Right hindlimb (tissue), 1 donor: ENCODE measurements around the gene VASH2.
"Not testable (repeated sequence)": the region's sequence is repeated elsewhere in the genome, so short reads cannot be mapped to it uniquely, and the experiment has no call there.

Source experiments
- DNase-seq: peaks from one replicate; pipeline ENCODE4 v3.0.0-alpha.2; 2018

The VASH2 gene

GRCh38 chr1:212950243-212951125, at the start of gene VASH2:
TSS of gene VASH2 (plus strand) at chr1:212950541. CDS start at chr1:212951543, 1,002 bp downstream.
- peak; percentile 95 for DNase-seq

GRCh38 chr1:212901290-212901689, 49.1 kb upstream of the VASH2 start:
- DNase-seq = no peak

DNA sequence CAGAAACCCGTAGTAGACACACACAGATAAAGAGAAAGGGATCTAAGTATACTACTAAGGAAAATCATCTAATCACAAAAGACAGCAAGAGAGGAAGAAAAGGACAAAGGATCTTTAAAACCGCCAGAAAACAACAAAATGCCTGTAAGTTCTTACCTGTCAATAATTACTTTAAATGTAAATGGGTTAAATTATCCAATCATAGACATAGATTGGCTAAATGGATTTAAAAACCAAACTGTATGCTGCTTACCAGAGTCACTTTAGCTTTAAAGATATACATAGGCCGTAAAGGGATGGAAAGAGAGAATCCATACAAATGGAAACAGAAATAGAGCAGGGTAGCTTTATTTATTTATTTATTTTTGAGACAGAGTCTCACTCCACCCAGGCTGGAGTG, 48.3 kb upstream of the VASH2 start:
- DNase-seq = no peak

DNA sequence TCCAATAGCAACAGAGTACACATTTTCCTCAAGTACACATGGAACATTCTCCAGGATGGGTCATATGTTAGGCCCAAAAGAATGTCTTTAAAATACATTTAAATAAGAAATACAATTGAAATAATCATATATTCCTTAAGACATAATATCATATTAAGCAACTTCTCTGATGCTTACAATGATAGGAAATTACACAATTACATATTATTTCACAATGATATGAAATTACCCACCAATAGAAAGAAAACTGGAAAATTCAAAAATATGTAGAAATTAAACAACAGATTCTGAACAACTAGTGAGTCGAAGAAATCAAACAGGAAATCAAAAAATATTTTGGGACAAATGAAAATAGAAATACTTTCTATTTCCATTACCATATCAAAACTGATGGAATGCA, 46.7 kb upstream of the VASH2 start:
- no peak for DNase-seq

GRCh38 chr1:212908071-212908470, 42.3 kb upstream of the VASH2 start:
- not testable (repeated sequence) for DNase-seq

DNA sequence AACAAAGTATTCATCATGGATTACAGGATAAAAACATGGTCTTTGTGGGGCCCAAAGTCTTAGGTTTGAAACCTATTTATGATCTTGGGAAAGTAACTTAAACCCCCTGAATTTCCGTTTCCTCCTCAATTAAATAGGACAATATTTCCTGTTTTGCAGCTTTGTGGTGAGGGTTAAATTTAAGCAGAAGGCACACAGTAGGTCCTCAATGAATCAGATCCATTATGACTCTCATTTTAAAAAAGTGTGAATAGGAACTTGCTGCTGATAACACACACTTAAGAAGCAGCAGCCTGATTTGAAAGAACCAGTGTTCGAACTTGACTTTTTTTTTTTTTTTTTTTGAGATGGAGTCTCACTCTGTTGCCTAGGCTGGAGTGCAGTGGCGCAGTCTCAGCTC, 41.4 kb upstream of the VASH2 start:
- DNase-seq = no peak

DNA sequence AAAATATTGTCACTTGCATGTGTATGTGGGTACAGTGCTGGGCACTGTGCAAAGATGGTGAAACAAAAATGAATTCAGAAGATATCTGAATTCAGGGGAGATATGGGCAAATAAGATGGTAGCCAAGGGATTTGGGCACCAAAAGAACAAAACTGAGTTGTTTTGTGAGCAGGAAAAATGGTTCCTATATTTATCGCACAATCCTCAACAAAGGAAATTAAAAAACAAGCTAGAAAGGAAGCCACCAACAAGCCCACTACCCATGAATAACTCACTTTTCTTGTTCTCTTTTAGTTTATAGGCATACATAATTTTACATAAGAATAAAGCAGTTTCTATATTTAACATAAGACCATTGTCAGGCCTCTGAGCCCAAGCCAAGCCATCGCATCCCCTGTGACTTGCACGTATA, 40.7 kb upstream of the VASH2 start:
- DNase-seq = no peak

DNA sequence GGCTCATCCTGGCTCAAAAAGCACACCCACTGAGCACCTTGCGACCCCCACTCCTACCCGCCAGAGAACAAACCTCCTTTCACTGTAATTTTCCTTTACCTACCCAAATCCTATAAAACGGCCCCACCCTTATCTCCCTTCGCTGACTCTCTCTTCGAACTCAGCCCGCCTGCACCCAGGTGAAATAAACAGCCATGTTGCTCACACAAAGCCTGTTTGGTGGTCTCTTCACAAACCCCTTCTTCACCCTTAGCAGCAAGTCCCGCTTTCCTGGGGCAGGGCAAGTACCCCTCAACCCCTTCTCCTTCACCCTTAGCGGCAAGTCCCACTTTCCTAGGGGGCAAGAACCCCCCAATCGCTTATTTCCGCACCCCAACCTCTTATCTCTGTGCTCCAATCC, 40.1 kb upstream of the VASH2 start:
- DNase-seq = not testable (repeated sequence)

DNA sequence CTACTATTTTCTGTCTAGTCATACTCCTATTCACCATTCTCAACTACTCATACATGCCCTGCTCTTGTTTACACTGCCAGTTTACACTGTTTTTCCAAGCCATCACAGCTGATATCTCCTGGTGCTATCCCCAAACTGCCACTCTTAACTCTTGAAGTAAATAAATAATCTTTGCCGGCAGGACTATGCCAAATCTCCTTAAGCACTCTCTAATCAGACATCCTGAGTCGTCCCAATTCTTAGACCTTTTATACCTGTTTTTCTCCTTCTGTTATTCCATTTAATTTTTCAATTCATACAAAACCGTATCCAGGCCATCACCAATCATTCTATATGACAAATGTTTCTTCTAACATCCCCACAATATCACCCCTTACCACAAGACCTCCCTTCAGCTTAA, 36.7 kb upstream of the VASH2 start:
- not testable (repeated sequence) for DNase-seq

GRCh38 chr1:212914110-212914509, 36.2 kb upstream of the VASH2 start:
- not testable (repeated sequence) for DNase-seq

DNA sequence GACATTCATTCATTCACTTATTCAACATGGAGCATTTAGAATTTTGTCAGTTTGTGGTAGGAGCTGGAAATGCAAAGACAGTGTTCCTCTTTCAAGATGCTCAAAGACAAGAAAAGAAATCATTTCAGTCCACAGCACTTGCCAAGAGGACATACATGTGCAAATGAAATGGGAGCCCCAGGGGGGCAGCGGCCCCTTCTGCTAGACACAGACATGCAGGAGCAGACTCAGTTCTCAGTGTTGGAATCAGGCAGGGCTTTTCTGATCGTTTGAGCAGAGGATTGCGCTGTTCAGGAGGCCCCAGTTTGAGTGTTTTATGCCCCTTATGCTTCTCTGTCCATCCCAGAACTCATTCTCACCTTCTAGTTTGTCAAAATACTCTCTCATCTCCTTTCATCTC, 35.6 kb upstream of the VASH2 start:
- no peak for DNase-seq

DNA sequence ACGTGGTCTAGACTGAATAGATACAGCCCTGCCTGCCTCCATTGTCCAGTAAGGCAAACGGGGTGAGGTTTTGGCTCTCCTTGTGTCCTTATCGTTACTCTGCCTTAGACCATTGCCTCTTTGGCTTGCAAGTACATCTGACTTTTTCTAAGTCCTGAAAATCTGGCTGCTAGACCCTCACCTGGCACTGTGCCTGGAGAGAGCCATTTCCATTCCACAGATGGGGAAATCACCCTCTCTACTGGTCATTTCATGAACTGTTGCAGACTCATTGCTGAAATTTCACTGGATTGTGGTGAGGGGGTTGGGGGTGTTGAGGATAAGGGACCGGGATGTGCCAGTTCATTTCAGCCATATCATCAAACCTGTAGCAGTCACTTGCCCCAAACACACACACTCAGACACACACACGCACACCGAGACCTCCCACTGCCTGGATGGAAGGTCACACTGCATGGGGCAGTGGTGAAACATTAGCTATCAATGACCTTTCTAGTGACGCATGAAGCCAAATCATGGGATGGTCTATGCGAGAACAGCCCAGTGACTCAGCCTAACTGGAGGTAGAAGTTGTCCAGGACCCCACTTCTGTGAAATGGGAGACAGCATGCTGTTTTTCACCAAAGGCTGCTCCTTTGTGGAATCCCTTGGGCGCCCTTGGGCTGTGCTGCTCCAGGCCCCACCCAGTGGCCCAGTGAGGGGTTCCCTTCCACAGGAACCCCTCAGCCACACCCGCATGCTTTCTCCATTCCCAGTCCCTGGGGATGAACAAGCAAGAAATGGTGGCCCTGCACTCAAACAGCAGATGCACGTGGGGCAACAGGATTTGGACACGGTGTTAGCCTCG, 34.9 kb upstream of the VASH2 start:
- DNase-seq = peak; percentile 87

DNA sequence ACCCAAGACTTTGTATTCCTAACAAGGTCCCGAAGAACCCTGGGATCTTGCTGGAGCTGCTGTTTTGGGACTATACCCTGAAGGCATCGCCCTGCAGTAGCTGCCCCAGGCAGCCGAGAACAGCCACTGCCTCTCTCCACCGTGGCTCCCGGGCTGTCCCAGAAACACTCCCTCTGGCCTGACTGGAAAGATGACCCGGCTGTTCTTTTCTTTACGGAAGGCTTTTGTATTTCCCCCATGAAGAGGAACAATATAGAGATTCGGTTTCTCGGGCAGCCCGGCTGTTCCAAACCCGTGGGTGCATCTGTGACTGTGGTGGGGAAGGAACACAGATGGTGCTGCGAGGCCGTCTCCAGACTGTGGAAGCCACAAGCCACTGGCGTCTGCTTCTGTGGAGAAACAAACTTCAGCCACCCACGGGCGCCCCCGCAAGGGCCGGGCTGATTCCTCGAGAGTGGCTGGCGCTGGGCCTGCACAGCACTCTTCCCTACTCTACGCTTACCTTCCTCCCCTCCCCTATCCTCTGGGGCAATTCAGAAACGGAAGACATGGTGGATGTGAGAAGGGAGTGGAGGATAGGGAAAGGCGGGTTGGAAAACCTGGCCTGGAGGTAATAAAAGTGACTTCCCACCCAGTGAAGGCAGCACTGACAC, 33.7 kb upstream of the VASH2 start:
- peak; percentile 70 for DNase-seq

- no peak for DNase-seq
These were observed 33.2 kb upstream of the VASH2 start for GRCh38 chr1:212917134-212917485.

DNA sequence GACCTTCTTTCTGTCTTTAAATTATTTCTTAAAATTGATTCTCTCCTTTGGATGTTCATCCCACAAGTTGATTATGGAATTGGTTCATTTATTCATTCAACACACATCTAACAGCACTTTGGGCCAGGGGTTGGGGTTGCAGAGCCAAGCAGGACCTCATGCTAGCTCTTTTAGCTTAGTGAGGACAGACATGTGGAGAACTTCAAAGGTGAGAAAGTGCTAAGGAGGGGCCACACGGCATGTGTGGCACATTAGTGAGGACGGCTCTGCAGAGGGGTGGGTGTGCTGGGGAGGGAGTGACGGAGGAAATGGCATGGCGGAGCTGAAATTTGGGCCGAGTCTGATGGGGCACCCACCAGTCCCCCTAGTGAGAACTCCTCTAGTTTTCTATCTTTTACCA, 32.5 kb upstream of the VASH2 start:
- DNase-seq = no peak

DNA sequence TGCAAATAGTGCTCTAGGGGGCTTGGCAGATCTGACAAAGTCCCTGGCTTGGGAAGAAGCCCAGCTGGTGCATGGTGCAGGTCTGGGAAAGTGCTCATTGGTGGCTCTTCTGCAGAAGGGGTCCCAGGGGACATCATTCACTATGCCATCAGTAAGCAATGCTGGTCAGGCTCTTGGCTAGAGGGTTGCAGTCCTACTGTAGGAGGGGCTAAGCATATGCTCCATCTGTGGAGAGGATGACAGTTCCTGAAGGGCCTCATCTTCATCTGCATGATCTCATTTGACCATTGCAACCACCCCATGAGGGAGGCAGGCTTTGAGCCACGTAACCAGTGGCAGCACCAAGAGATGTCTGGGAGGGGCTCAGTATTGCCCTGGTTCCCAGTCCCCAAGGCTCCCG, 31.5 kb upstream of the VASH2 start:
- DNase-seq = no peak

DNA sequence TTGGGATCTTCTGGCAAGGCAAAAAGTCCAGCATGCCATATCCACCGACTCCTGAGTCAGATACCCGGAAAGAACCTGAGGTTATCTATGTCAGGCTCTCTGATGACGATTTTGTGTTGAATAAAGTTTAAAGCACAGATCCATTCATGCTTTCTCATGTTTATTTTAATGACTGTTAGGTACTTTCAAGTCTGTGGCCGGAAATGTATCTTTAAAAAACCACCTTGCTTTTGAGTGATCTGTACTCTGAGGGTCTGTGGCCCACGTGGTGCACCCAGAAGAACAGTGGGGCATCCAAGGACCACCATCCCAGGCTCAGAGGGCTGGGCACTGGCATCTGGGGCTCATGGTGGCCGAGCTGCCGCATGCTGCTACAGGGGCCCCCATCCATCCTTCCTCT, 30.1 kb upstream of the VASH2 start:
- no peak for DNase-seq

GRCh38 chr1:212920896-212921295, 29.4 kb upstream of the VASH2 start:
- no peak for DNase-seq

- no peak for DNase-seq
These were observed 28.3 kb upstream of the VASH2 start for GRCh38 chr1:212922016-212922415.

GRCh38 chr1:212926372-212926771, 24.0 kb upstream of the VASH2 start:
- no peak for DNase-seq

GRCh38 chr1:212928323-212929291, 21.7 kb upstream of the VASH2 start:
- peak; percentile 49 for DNase-seq

GRCh38 chr1:212930986-212931678, 19.2 kb upstream of the VASH2 start:
- DNase-seq = no peak
